Activated CD4-positive, CD25-positive, alpha-beta regulatory T cell (primary cell): ENCODE measurements around the gene BCL2L12.
A peak's percentile ranks its signal among the peaks of the same experiment; 100 is the strongest.

Source experiments
- DNase-seq, 4 experiments: peaks; one replicate each; lab custom pipeline; 2025; lab: John Stamatoyannopoulos, UW

The BCL2L12 gene

DNA sequence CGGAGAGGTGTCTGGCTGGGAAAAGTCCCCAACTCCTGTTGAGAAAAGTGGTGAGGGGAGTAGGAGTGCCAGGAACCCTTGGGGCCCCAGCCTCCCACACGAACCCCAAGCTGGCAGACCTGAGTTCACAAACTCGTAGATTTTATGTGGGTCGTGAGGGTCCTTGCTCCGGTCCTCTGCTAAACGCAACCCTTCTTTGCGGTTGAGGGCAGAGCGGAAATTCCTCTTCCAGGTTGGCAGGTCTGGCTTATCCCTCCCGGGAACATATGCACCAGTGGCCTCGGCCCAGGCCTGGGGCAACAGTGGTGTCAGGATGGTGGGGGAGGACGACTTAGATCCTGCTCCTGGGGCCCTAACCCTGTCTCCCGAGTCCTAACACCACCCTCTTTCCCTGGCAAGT is 2.5 kb upstream of the BCL2L12 start:
- no peak for DNase-seq

DNA sequence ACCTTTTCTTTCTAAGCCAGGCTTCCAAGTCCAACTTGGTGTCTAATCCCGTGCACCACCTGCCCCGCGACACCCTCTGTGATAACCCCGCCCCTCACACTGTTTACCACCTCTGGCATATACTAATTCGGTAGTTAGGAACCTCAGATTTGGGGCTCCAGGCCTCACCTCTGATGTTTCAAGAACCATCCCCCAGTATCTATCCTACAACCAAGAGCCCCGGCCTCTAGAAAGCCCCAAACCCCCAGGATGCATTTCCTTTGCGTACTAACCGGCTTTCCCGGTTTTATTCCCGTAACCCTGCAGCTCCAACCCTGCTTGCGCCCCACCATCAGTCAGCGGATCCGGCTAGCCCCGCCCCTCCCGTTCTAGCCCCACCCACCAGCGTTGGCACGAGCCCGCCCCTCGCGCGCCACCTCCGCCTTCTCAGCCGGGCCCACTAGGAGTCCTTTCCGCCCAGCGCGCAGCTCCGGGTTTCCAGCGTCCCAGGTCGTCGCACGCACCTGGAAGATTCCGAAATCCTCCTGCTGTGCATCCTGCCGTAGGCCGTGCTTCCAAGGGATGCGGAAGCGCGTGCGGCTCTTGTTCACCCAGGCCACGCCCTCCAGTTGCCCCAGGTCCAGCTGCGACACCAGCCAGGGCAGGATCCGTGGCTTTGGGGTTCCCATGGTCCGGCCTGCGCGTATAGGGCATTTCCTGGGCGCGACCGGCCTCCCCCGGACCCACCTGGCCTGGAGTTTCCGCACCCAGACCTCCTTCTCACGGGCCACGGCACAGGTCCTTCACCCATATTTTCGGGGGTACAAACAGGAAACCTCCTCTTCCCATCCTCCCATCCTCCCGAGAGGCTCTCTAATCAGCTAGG is 1.3 kb upstream of the BCL2L12 start:
- peak; percentile 83 to 86 (median 86) for DNase-seq

GRCh38 chr19:49665036-49665350 is 740 bp upstream of the BCL2L12 start:
- DNase-seq = no peak

DNA sequence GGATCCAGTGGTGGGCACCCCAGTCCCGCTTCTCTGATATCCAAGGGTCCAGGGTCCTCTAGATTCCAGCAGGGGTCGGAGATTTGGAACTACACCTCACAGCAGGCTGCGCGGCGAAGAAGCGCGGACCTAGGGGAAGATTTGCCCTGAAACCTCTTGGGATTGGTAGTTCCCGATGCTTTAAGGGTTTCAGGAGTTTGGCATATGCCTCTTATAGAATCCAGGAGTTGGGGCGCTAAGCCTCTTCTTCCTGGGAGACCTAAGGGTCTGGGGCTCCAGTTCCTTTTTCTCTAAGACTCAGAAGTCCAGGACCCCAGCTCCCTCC is 349 bp downstream of the BCL2L12 start:
- no peak for DNase-seq

DNA sequence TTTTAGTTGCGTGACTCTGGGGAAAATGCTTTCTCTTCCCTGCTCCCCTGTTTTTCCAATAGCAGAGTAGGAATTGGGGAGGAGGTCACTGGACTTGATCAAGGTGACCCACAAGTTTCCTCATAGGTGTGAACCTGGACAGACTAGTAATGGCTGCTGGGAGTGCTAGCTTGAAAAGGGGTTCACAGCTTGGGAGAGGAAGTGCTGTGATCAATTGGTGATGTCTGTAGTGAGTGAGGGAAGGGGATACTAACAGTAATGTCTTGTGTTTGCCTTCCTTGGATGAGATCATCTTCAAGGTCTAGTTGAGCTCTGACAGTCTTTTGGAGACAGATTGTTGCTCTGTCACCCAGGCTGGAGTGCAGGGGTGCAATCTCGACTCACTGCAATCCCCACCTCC is 1.7 kb downstream of the BCL2L12 start:
- no peak for DNase-seq

- no peak for DNase-seq
These were observed 3.8 kb downstream of the BCL2L12 start for GRCh38 chr19:49669516-49669915.

- peak; percentile 52 to 62 (median 59) for DNase-seq
These were observed 6.6 kb downstream of the BCL2L12 start for GRCh38 chr19:49672131-49672919.

DNA sequence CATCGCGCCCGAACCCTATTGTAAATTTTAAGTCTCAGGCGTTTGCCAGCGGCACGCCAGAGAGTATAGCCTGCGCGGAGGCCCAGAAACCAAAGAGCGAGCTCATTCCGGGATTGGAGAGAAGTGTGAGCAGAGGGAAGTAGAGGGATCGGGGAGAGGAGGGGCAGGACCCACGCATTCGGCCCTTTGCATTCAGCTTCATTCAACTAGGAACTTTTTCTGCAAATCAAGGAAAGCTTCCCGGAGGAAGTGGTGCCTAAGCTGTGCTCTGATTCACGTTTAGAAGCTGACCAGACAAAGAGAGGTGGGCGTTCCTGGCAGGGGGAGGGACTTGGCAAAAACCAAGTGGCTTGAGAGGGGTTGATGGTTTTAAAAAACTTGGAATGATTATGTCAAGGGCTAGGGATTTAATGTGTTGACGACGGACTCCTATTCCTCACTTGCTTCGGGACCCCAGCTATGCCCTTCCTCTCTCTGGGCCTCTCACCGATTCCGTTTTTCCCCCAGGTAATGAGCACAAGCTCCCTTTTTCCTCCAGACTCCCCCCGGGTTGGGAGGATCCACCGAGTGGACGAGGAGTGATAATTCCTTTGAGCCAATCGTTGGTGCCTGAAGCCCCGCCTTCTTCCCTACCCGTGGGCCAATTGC is 10.5 kb downstream of the BCL2L12 start:
- DNase-seq = peak in 3 of 4 experiments; percentile 44 to 55 (median 51)

DNA sequence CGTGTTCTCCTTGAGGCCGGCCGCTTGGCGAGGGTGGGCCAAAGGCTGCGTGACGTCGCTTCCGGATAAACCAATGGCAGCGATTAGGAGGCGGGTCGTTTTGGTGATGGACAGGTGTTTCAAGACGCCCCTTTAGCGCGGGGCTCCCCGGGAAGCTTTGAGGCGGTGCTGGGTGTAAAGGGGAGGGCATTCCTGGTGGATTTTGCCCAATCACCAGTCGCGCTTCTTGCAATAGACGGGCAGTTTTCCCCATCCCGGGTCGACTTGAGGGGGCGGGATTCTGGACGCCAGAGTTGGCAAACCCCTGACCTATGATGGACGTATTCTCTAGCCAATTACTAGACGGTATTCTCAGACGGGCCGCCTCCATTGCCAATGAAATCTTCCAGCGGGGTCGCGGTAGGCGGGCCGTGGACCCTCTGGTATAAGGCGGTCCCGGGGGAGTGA is 11.1 kb downstream of the BCL2L12 start:
- DNase-seq = peak; percentile 93 to 96 (median 94)

GRCh38 chr19:49677231-49677900 is 11.6 kb downstream of the BCL2L12 start, which contains the start of gene PRMT1:
Gene PRMT1 (plus strand): TSS chr19:49677271. CDS start chr19:49677281, 10 bp downstream.
- peak in 2 of 4 experiments; percentile 37 to 51 for DNase-seq

- peak; percentile 56 to 78 (median 67) for DNase-seq
These were observed 12.4 kb downstream of the BCL2L12 start for GRCh38 chr19:49677901-49678674.

DNA sequence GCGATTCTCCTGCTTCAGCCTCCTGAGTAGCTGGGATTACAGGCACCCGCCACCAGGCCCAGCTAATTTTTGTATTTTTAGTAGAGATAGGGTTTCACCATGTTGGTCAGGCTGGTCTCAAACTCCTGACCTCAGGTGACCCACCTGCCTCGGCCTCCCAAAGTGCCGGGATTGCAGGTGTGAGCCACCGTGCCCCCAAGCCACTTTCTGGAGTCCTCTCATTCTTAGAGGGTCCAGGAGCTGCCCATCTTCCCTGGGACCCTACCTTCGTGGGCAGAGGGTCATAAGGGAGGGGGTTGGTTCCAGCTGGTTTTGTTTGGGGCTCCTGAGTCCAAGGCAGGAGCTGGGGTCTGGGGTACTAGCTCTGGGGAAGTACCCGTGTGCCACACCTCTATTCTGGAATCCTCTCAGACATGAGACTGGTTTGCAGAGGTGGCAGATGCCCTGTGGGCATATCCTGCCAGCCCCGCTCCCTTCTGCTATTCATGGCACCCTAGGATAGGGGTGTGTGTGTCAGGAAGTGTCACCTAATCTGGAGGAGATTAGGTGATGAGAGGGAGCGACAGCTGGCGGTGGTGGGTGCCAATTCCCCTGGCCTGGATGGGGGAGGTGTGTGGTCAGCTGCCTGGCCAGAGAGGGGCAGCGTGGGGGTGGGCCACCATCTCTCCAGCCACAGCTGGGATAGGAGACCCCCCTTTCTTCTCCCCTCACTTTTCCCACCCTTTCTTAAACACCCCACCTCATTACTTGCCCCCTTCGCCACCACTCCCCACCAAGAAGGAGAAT is 13.4 kb downstream of the BCL2L12 start:
- DNase-seq = no peak

GRCh38 chr19:49679771-49680413 is 14.2 kb downstream of the BCL2L12 start:
- no peak for DNase-seq

- DNase-seq = peak; percentile 88 to 94 (median 93)
These were observed 15.0 kb downstream of the BCL2L12 start for GRCh38 chr19:49680421-49681351.

DNA sequence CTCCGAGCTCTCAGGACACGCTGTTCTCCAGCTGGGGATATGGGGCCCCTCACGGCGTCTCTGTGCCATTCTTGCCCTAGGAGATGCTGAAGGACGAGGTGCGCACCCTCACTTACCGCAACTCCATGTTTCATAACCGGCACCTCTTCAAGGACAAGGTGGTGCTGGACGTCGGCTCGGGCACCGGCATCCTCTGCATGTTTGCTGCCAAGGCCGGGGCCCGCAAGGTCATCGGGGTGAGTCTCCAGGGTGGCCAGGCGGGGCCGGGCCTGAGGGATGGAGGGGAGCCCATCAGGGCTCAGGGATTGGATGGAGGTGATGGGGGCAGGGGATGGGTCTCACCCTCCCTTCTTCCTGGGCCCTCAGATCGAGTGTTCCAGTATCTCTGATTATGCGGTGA is 16.1 kb downstream of the BCL2L12 start:
- no peak for DNase-seq

GRCh38 chr19:49682274-49682673 is 16.5 kb downstream of the BCL2L12 start:
- DNase-seq = no peak

- DNase-seq = no peak
These were observed 18.1 kb downstream of the BCL2L12 start for GRCh38 chr19:49683814-49684250.

- peak in 1 of 4 experiments; percentile 13 for DNase-seq
These were observed 18.7 kb downstream of the BCL2L12 start for GRCh38 chr19:49684251-49684982.
